HG02610 (cell line): ENCODE measurements around the gene NEURL4.
A peak's percentile ranks its signal among the peaks of the same experiment; 100 is the strongest.

Experiments used
- ATAC-seq: cut with Tn5 transposase; IDR thresholded peaks from one replicate; pipeline ENCODE4 v1.9.1; 2021; ENCODE audit warnings: mild to moderate bottlenecking, moderate library complexity; ENCODE audit not compliant: unreplicated experiment

The NEURL4 gene

GRCh38 chr17:7281074-7281952 lies 47.8 kb downstream of the NEURL4 start, which contains the start of gene SLC2A4:
Gene SLC2A4 (plus strand): TSS chr17:7281718. CDS start chr17:7281935, 217 bp downstream.
- ATAC-seq, result no peak

- peak; percentile 52 for ATAC-seq
Observed at GRCh38 chr17:7280519-7281073, 48.5 kb downstream of the NEURL4 start.

GRCh38 chr17:7279448-7279847 lies 49.7 kb downstream of the NEURL4 start:
- no peak for ATAC-seq

DNA sequence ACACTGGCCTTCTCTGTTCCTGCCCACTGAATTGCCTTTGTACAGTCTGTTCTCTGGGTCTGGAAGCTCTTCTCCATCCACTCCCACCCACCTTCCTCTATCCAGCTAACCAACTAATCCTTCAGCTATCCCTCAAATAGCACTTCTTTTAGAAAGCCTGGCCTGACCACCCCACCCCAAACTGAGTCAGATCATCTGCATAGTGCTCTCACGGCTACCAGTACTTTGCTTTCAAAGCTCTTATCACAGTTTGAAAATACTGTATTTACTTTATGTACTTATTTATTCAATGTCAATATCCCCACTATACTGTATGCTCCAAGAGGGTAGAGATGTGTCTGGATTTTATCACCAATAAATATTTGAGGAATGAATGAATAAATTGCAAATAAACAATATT lies 62.4 kb downstream of the NEURL4 start:
- ATAC-seq, result no peak
